PC-9 (cell line): ENCODE results near the gene TMA7. TPM values are rescaled to one million over a fixed set of nuclear protein-coding genes. Genes with fewer than 3 reads are reported as not detected.

ENCODE experiments used
- BruUV-seq: library from RNA; stranded (reverse); fragments of 400-500 nt; replicated peaks from 2 replicates; lab custom pipeline; 2021; lab: Mats Ljungman, UMichigan
- CTCF ChIA-PET: fragments of 300-600 bp; sonication (Branson Sonifier 250); formaldehyde crosslinking; loops from one replicate; lab custom pipeline; 2022; ENCODE audit warnings: antibody characterized with exemption; lab: Charles Lee
- POLR2A ChIA-PET: fragments of 300-600 bp; sonication (Branson Sonifier 250); formaldehyde crosslinking; loops from one replicate; lab custom pipeline; 2022; ENCODE audit warnings: antibody characterized with exemption; ENCODE audit not compliant: unreplicated experiment; lab: Charles Lee
- DNase-seq, 2 experiments: peaks; one replicate each; pipeline versions ENCODE4 v3.0.0 to v3.0.0-alpha.2; 2015 to 2022; ENCODE audit warnings: mixed read lengths in 1 of 2
- H2AFZ ChIP-seq: fragments of 200-600 bp; sonication (generic); 2 replicates; pipeline ENCODE4 v1.8.1; 2017; ENCODE audit warnings: antibody characterized with exemption
- H3F3A ChIP-seq: fragments of 200-600 bp; sonication (generic); 2 replicates; pipeline ENCODE4 v1.8.1; 2017; ENCODE audit warnings: antibody characterized with exemption, mild to moderate bottlenecking, low read depth; ENCODE audit not compliant: insufficient read depth
- H3K27ac ChIP-seq: fragments of 200-600 bp; sonication (generic); 2 replicates; pipeline ENCODE4 v1.6.1; 2016; ENCODE audit warnings: mixed run types
- H3K27me3 ChIP-seq: fragments of 200-600 bp; sonication (generic); 2 replicates; pipeline ENCODE4 v1.6.1; 2016; ENCODE audit warnings: low read depth, mixed run types; ENCODE audit not compliant: insufficient read depth
- H3K36me3 ChIP-seq: fragments of 200-600 bp; sonication (generic); 2 replicates; pipeline ENCODE4 v1.6.1; 2016; ENCODE audit warnings: low read depth, mixed run types
- H3K4me1 ChIP-seq: fragments of 200-600 bp; sonication (generic); replicated peaks from 2 replicates; pipeline ENCODE4 v1.6.1; 2016; ENCODE audit warnings: mixed run types; ENCODE audit not compliant: insufficient read depth
- H3K4me2 ChIP-seq: fragments of 200-600 bp; sonication (generic); 2 replicates; pipeline ENCODE4 v1.6.1; 2017; ENCODE audit warnings: mixed run types
- H3K4me3 ChIP-seq: fragments of 200-600 bp; sonication (generic); 2 replicates; pipeline ENCODE4 v1.6.1; 2016; ENCODE audit warnings: mixed run types
- H3K79me2 ChIP-seq: fragments of 200-600 bp; sonication (generic); 2 replicates; pipeline ENCODE4 v1.6.1; 2017; ENCODE audit warnings: low read depth, mixed run types
- H3K9me2 ChIP-seq: fragments of 200-600 bp; sonication (generic); 2 replicates; pipeline ENCODE4 v1.8.1; 2017; ENCODE audit warnings: mild to moderate bottlenecking; ENCODE audit not compliant: insufficient read depth
- H3K9me3 ChIP-seq: fragments of 200-600 bp; sonication (generic); 2 replicates; pipeline ENCODE4 v1.8.1; 2016; ENCODE audit warnings: low read depth; ENCODE audit not compliant: insufficient read depth
- H4K20me1 ChIP-seq: fragments of 200-600 bp; sonication (generic); 2 replicates; pipeline ENCODE4 v1.8.1; 2017; ENCODE audit not compliant: insufficient read depth
- EZH2 ChIP-seq: fragments of 200-600 bp; sonication (generic); IDR thresholded peaks from 2 replicates; pipeline ENCODE4 v1.8.0; 2017; ENCODE audit warnings: antibody characterized with exemption, low read depth
- intact Hi-C: fragments of 100-400 bp; cut with micrococcal nuclease; formaldehyde crosslinking; loops from one replicate; pipeline ENCODE4 v1.10.0; 2022; ENCODE audit not compliant: unreplicated experiment
- total RNA-seq: library from RNA; stranded (reverse); gene quantifications from 2 replicates; pipeline ENCODE4 v1.2.3, GENCODE V29; 2021
- TF ChIP-seq, protein P1 (sequence below): fragments of 200-600 bp; sonication (generic); conservative IDR thresholded peaks from 2 replicates; pipeline ENCODE4 v1.6.1; 2017; ENCODE audit warnings: mixed run types, antibody characterized with exemption, mild to moderate bottlenecking, moderate library complexity

TMA7 gene
- total RNA-seq, 1 experiment from 2014 or later, result 314 TPM

GRCh38 chr3:48423241-48423882 is 16.7 kb upstream of the TMA7 start:
- CTCF ChIA-PET, result interaction anchor here (1.2 kb wide), 1 partner anchor 16 kb away, joined by 4 read pairs; the partner anchor contains the start of gene CCDC51
- BruUV-seq, result no TSS peak

DNA sequence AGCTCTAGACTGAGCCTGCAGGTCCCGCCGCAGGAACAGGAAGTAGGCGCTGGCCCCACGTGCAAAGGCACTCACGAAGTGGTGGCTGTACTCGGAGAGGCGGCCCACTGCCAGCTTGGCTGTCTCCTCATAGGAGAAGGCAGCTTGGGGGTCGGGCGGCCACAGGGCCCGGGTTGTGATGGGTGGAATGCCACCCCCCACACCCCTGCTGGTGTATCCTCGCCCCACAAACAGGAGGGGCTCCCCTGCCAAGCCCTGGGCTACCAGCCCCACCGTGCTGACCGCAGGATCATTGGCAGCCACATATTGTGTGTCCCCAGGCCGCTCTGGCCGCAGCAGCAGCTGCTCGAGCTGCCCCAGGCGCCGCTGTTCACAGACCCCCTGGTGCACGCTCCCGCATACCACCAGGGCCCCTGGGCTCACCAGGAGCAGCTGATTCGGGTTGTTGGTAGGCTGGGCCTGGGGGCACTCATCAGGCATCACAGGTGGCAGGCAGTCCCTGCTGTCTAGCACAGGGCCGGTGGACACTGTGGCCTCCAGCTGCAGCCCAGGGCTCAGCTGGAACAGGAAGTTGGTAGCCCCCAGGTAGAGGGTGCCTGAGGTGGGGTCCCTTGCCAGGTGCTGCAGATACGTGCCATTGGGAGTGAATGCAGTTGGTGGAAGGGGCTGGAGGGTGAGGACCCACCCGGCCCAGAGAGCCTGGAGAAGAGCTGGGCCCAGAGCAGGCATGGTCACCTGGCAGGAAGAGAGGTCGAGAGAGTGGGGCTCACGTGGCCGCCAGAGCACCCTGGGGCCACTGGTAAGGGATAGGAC is 16.0 kb upstream of the TMA7 start:
- no peak for DNase-seq
- no peaks in the 10 kb centered on the region for H4K20me1 ChIP-seq
- no peaks in the 10 kb centered on the region for H3K27me3 ChIP-seq
- no peak for TF ChIP-seq EZH2
- TF ChIP-seq, protein P1, sequence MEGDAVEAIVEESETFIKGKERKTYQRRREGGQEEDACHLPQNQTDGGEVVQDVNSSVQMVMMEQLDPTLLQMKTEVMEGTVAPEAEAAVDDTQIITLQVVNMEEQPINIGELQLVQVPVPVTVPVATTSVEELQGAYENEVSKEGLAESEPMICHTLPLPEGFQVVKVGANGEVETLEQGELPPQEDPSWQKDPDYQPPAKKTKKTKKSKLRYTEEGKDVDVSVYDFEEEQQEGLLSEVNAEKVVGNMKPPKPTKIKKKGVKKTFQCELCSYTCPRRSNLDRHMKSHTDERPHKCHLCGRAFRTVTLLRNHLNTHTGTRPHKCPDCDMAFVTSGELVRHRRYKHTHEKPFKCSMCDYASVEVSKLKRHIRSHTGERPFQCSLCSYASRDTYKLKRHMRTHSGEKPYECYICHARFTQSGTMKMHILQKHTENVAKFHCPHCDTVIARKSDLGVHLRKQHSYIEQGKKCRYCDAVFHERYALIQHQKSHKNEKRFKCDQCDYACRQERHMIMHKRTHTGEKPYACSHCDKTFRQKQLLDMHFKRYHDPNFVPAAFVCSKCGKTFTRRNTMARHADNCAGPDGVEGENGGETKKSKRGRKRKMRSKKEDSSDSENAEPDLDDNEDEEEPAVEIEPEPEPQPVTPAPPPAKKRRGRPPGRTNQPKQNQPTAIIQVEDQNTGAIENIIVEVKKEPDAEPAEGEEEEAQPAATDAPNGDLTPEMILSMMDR, result no peak
- H3K9me3 ChIP-seq, result no peaks in the 10 kb centered on the region
- H3F3A ChIP-seq, result no peaks in the 10 kb centered on the region
- H3K79me2 ChIP-seq, result peaks cover 25% of the 10 kb centered on the region
- H3K36me3 ChIP-seq, result no peaks in the 10 kb centered on the region
- BruUV-seq, result no TSS peak
- peaks cover 5% of the 10 kb centered on the region; the same call in 1 of the 2 replicates for H3K4me1 ChIP-seq
- H3K9me2 ChIP-seq, result no peaks in the 10 kb centered on the region
- no peak overlapping the region for H3K4me2 ChIP-seq
- intact Hi-C loops, result no loop called here
- ChIA-PET CTCF (no interaction called here), POLR2A (interaction anchor here (0.6 kb wide), 1 partner anchor 169 kb away, joined by 7 read pairs; no protein-coding TSS in a partner anchor)
- no peak overlapping the region for H3K27ac ChIP-seq
- H2AFZ ChIP-seq, result no peak overlapping the region
- H3K4me3 ChIP-seq, result no peak overlapping the region

More at GRCh38 chr3:48423241-48423882, 16.7 kb upstream of the TMA7 start:
- Histone ChIP-seq H3K9me2 (no peaks in the 10 kb centered on the region), H3K4me1 (peaks cover 5% of the 10 kb centered on the region; the same call in 1 of the 2 replicates), H3K27me3 (no peaks in the 10 kb centered on the region), H4K20me1 (no peaks in the 10 kb centered on the region), H3K36me3 (no peaks in the 10 kb centered on the region), H3K9me3 (no peaks in the 10 kb centered on the region), H3K27ac (no peak overlapping the region), H3K4me3 (no peak overlapping the region), H3K79me2 (peaks cover 24% of the 10 kb centered on the region), H2AFZ (no peak overlapping the region), H3F3A (no peaks in the 10 kb centered on the region), H3K4me2 (no peak overlapping the region)
- POLR2A ChIA-PET, result interaction anchor here (0.7 kb wide), 1 partner anchor 236 kb away, joined by 3 read pairs; no protein-coding TSS in a partner anchor
- intact Hi-C loops, result no loop called here
- DNase-seq, result no peak
- TF ChIP-seq EZH2, result no peak
- TF ChIP-seq, protein P1, result no peak

DNA sequence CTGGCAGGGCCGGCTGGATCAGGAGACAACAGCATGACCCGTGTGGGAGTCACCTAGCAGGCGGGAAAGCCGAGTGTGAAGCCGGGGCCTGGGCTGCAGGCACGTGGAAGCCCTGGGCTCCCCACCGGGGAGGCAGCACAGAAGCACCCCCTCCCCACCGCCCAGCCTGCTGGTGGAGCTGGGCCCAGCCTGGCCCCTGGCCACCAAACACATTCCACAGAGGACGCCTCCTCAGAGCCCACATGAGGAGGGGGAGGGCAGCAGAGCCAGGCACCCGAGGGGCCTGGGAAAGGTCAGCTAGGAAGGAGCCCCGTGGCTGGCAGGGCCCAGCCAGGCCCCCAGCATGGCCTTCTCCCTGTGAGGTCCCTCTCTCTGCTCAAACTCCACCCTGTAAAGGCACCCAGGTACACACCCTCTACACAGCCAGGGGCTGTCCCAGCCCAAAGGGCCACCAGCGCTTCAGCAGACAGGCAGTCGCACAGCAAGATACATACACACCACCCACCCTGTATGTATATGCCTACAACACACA is 14.7 kb upstream of the TMA7 start:
- H3K27me3 ChIP-seq, result no peaks in the 10 kb centered on the region
- no peaks in the 10 kb centered on the region for H4K20me1 ChIP-seq
- ChIA-PET POLR2A (interaction anchor here (0.5 kb wide), 1 partner anchor 709 kb away, joined by 3 read pairs; no protein-coding TSS in a partner anchor), CTCF (interaction anchor here (1.2 kb wide), 1 partner anchor 11 kb away, joined by 4 read pairs; no protein-coding TSS in a partner anchor)
- intact Hi-C loops, result no loop called here
- no peak for TF ChIP-seq EZH2
- TF ChIP-seq, protein P1, result no peak
- H3K79me2 ChIP-seq, result peaks cover 25% of the 10 kb centered on the region
- H3F3A ChIP-seq, result peaks cover 6% of the 10 kb centered on the region
- H3K4me2 ChIP-seq, result no peak overlapping the region
- no peak for DNase-seq
- peaks cover 10% of the 10 kb centered on the region for H3K4me1 ChIP-seq
- H3K36me3 ChIP-seq, result no peaks in the 10 kb centered on the region
- no peak overlapping the region for H3K27ac ChIP-seq
- H3K9me3 ChIP-seq, result no peaks in the 10 kb centered on the region
- no peaks in the 10 kb centered on the region for H3K9me2 ChIP-seq
- H3K4me3 ChIP-seq, result no peak overlapping the region
- no peak overlapping the region for H2AFZ ChIP-seq
- BruUV-seq, result no TSS peak
